CD4-positive, alpha-beta T cell treated with Interleukin-6 at 100 ng/mL for 8 hours (primary cell): Measurements from ENCODE around the gene MYO9B.

Experiments used
- DNase-seq: peaks from one replicate; pipeline ENCODE4 v3.0.0-alpha.2; 2020; ENCODE audit warnings: mixed read lengths, low spot score

The MYO9B gene

DNA sequence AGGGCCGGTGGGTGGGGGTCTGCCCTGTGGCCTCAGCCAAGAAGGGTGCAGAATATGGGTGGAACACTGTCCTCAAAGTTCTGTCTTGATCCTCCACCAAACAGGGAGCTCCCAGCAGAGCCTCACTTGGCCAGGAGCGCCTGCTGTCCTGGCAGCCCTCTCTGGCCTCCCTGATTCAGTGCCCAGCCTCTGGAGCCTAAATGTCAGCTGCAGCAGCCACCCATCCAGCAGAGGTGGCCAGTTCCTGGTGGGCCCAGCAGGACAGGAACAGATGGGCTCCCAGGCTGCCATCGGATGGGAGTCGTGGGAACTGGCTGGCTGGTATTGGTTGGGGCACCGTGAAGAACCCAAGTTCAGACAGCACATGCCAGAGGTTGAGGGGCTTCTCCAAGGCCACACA, 137.8 kb downstream of the MYO9B start:
- DNase-seq, result no peak

DNA sequence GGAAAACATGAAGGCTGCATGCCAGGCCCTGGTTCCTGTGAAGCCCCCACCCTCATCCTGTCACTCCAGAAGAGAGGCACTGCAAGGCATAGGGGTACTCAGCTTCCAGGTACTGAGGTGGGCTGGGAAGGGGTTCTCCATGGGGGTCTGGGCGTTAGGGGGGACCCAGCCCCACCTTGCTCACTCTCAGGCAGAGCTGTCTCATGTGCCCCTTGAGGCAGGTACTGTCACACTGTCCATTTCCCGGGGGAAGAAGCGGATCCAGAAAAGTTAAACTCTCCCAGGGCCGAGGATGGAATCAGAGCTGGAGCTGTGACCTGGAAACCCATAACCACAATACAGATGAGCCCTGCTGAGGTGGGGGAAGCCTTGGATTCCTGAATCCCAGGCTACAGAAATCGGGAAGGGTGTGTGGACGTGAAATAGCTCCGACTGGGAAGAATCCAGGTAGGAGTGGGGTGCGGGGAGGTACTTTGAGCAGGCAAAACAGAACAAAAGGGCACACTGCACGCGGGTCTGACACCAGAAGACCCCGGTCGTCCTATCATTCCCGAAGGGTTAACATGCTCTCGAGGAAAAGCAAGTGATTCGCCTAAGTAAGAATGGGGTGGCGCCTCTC, 139.0 kb downstream of the MYO9B start:
- DNase-seq, result no peak

DNA sequence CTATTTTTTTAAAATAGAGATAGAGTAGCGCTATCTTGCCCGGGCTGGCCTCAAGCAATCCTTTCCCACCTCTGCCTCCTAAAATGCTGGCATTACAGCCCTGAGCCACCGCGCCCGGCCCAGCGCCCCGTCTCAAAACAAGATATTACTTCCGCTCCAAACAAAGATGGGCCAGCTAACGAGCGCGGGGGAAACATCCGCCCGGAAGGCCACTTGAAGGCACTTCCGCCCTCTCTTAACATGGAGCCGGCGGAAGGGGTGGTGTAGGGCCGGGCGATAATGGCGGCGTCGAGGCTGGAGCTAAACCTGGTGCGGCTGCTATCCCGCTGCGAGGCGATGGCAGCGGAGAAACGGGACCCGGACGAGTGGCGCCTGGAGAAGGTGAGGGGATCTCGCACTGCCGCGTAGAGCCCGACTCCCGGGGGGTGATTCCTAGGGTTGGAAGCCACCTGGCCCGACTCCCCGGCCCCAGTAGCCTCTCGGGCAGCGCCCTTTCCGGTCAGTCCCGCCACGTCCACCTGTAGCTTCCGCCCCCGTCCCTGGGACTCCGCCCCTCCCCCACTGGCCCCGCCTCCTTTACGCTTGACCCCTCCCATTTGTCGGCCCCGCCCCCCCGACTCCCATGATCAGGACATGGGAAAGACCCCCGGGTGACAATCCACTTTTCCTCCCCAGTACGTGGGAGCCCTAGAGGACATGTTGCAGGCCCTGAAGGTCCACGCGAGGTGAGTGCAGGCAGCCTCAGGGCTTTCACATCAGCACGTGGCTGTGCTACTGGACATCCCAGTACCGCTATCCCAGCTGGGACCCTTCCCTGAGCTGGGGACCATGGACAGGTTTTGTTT, 139.8 kb downstream of the MYO9B start, which contains the start of gene USE1:
Gene USE1 (plus strand): TSS at position 231 of the 845 bp plus-strand sequence. CDS start 49 bp downstream, at position 280.
- DNase-seq, result peak; percentile 88

DNA sequence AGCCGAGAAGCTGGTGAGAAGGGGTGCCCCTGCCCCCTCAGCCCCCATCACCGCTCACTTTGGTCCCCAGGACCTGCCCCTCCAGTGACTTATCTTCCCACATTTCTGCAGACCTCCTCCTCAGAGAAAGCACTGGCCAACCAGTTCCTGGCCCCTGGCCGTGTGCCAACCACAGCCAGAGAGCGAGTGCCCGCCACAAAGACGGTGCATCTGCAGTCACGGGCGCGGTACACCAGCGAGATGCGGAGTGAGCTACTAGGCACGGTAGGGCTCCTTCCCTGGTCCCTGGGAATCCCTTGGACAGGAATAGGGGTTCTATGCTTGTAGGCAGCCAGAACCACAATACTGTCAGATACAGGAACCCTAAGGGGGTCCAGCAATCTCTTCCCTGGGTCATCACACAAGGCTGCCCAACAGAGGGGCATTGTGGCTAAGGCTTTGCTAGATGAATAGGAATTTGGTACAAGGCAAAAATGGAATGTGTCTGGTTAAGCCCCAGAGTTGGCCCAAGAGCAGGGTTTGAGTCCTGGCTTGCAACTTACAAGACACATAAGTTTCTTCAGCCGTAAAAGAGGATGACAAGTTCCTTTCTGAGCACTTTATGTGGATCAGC, 140.6 kb downstream of the MYO9B start:
- DNase-seq, result no peak

DNA sequence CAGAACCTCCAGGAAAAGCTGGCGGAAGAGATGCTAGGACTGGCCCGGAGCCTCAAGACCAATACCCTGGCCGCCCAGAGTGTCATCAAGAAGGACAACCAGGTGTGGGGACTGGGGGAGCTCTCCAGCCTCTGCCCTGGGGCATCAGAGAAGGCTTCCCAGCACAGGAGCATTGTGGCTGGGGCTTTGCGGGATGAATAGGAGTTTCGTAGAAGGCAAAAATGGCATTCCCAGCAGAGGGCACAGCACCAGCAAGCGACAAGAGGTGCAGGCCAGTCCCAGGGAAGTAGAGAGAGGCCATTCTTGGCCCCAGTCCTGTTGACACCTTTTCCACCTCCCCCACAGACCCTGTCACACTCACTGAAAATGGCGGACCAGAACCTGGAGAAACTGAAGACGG, 143.7 kb downstream of the MYO9B start:
- DNase-seq, result no peak

DNA sequence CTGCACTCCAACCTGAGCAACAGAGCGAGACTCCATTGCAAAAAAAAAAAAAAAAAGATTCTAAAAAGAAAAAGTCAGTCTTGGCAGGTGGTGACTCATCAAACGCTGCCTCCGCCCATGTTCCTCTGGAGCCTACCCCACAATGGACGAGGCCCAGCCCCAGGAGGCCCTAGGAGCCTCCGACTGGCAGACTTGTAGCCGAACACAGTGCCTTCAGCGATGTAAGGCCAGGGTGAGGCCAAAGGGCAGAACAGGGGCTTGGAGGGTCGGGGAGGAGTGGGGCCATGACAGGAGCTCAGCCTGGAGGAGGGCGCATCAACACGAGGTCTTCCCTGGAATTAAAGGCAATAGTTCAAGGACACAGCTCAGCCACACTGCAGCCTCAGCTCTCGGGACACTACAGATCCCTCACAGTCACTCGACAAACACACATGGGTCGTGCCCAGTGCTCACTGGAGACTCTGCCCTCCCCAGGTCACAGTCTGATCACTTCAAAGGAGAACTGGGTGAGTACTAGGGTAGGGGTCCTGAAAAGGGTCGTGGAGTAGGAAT, 144.7 kb downstream of the MYO9B start:
- DNase-seq, result no peak

DNA sequence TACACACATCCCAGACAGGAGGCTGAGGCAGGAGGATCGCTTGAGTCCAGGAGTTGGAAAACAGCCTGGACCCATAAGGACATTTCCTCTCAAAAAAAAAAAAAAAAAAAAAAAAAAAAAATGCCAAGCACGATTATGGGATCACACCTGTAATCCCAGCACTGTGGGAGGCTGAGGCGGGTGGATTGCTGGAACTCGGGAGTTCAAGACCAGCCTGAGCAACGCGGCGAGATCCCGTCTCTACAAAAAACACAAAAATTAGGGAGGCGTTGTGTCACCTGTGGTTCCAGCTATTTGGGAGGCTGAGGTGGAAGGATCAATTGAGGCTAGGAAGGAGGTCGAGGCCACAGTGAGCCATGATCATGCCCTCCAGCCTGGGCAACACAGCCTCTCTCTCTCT, 149.5 kb downstream of the MYO9B start:
- DNase-seq, result no peak

DNA sequence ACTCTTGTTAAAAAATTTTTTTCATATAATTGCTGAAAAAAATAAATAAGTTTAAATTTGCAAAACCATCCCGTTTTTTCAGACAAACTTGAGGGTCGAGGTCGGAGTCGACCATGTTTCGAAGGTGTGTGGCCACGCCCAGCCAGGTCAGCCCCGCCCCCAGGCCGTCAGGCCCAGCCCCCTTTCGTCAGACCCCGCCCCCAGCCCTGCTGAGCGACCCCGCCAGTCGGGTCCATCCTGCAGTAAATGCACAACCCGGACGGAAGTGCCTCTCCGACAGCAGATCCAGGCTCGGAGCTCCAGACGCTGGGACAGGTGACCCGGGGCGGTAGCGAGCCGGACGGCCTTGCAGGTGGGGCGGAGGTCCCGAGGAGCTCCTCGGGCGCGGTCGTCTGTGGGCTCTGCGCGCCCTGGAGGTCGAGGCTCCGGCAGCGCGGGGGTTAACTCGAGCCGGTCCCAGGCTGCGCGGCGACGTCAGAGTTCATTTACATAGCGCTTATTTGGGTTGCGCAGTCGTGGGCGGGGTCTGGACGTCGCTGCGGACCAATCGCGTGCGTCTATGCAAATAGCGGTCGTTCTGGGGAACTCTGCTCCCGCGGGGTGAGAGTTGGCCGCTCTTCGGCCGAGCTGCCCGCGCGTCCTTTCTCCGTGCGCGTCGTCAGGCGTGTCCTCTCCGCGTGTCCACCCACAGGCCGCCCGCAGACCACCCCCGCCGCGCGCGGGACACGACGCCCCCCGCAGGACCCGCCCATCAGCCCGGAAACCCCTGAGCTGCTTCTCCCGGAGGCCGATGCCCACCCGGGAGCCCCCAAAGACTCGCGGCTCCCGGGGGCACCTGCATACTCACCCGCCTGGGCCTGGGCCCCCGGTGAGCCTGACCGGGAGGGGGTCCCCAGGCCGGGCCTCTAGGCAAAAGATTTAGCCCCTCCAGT, 150.7 kb downstream of the MYO9B start, which contains the start of gene OCEL1:
Gene OCEL1 (plus strand): TSS at position 225 of the 932 bp plus-strand sequence. CDS start 22 bp downstream, at position 247.
- peak; percentile 95 for DNase-seq

DNA sequence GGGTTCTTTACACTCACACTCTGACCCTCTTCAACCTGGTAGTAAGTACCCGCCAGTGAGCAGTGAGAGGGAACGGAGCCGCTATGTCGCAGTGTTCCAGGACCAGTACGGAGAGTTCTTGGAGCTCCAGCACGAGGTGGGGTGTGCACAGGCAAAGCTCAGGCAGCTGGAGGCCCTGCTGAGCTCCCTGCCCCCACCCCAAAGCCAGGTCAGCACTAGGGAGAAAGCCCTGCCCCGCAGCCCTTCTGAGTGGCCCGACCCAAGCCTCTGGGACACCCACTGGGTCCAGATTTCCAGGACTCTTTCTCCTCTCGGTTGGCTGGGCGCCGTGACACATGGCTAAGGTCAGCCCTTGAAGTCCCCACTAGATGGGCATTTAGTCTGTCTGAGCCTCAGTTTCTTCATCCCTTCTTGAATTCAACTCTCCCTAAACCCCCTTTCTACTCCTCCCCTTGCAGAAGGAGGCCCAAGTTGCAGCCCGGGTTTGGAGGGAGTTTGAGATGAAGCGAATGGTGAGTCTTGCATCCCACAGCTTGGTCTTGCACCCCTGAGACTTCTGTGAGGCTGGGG, 152.3 kb downstream of the MYO9B start:
- DNase-seq, result no peak

DNA sequence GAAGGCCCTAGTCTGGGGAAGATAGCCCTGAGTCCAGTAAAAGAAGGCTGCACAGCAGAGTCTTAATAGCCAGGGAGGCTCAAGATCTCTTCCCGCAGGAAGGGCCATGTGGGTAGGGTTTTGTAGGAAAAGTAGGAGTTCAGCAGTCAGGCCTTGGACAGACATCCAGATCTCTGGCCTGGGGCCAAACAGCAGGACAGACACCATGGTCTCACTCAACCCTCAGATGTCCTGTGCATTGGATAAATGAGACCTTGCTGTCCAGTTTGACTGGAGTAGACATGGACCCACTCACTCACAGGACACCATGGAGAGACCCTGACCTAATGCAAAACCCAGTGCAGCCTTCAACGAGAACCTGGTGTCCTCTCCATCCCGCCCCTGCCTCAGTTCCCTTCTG, 154.3 kb downstream of the MYO9B start:
- DNase-seq, result no peak

DNA sequence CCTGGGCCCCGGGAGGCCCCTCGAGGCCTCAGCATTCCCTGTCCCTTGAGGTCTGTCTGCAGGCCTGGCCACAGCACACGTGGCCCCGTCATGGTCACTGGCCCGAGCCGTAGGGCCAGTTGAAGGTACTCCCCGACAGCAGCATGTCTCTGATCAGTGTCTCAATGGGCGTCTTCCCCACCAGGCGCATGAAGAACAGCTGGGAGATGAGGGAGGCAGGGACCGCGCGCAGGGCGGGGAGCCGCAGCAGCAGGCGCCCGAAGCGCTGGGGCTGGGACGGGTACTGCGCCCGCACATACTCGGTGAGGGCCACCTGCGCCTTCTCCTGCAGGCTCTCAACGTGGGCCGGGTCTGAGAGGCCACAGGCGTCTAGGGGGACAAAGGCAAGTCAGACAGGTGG, 156.7 kb downstream of the MYO9B start:
- no peak for DNase-seq

DNA sequence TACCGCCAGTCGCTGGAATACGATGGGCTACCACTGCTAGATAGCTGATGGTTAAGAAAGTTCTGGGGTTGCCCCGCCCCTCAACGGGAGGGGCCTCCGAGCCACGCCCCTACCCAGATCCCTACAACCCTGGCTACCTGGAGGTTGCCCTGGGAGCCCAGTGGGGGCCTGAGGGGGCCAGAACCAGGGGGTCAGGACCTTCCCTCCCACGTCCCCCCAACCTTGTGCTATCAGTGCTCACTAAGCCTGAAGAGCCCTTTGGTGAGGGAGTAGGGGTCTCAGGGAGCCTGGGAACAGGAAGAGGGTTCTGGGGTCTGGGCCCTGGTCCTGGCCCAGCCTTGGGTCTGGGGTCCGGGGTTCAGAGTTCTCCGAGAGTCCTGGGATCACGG, 159.3 kb downstream of the MYO9B start:
- peak; percentile 59 for DNase-seq

DNA sequence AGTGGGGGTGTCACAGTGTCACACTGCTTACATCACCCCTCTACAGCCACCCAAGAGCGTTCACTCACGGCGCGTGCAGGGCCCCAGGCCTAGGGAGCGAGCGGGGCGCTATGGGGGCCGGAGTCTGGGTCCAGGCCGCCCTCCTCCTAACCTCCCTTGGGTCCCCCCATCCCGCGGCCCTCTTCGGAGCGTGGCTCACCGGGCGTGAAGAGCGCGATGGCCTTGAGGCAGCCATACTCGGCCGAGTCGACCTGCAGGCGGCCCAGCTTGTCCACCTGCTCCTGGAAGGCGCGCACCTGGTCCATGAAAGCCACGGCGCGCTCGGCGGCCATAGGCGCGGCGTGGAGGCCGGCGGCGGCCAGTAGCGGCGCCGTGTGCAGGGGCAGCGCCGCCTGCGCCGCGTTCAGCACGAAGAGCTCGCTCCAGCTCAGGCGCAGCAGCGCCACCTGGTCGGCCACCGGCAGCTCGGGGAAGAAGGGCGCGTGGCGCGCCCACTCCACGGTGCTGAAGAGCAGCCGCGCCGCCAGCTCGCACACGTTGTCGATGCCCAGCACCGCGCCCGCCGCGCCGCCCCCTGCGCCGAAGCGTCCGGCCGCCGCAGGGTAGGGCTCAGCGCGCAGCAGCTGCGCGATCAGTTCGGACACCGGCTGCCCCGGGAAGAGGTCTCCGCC, 159.9 kb downstream of the MYO9B start:
- peak; percentile 75 for DNase-seq

DNA sequence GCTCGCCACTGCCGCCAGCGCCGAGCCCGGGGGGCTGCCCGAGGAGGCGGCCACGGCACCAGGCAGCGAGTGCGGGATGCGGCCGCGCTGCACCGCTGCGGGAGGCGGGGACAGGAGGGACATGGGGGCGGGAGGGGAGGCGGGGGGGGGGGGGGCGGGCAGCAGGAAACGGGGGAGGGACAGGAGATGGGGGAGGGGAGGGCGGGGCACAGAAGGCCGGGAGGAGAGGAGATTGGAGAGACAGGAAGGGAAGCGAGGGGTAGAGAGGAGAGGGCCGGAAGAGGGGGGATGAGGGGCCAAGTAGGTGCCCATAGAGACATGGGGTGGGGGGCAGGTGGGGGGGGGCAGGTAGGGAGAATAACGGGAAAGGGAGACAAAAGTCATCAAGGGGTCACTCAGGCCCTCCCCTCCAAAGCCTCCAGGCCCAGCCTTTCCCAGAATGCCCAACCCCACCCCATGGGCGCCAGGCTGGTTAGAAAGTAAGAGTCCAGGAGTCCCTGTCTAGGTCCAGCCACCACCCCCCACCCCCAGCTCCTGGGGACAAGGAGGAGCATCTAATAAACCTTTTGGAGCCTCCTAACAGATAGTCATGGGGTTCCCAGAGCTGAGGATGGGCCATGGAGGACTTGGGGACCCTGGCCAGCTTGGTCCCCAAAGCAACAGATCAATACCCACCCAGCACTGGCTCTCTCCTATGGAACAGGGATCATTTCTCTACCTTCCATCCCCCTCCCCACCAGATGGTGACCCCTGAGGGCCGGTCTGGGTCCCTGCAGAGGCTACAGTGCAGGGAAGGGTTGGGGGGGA, 160.6 kb downstream of the MYO9B start:
- DNase-seq, result peak; percentile 27

DNA sequence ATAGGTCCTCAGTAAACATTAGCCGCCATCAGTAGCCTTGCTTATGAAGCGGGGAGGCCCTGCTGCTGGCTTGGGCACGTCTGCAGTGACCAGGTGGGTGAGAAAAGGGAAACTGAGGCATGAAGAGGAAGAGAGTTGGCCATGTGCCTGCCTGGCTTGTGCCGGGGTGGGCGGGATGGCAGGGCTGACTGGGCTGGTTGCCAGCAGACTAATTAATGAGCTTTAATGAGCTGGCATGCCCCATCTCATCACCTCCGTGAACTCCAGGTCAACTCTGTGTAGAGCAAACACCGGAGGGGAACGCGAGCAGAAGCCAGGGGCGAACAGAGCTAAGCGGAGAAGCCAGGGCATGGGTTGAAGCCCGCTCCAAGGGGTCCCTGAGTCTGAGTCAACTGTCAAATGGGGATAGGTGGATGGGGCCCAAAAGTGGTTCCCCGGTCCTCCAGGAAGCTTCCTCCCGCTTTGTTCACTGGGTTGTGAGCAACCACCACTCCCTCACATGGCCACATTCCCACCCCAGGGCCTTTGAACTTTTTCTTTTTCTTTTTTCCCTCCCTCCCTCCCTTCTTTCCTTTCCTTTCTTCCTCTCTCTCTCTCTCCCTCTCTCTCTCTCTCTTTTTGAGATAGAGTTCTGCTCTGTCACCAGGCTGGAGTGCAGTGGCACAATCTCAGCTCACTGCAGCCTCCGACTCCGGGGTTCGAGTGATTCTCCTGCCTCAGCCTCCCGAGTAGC, 161.4 kb downstream of the MYO9B start:
- no peak for DNase-seq

DNA sequence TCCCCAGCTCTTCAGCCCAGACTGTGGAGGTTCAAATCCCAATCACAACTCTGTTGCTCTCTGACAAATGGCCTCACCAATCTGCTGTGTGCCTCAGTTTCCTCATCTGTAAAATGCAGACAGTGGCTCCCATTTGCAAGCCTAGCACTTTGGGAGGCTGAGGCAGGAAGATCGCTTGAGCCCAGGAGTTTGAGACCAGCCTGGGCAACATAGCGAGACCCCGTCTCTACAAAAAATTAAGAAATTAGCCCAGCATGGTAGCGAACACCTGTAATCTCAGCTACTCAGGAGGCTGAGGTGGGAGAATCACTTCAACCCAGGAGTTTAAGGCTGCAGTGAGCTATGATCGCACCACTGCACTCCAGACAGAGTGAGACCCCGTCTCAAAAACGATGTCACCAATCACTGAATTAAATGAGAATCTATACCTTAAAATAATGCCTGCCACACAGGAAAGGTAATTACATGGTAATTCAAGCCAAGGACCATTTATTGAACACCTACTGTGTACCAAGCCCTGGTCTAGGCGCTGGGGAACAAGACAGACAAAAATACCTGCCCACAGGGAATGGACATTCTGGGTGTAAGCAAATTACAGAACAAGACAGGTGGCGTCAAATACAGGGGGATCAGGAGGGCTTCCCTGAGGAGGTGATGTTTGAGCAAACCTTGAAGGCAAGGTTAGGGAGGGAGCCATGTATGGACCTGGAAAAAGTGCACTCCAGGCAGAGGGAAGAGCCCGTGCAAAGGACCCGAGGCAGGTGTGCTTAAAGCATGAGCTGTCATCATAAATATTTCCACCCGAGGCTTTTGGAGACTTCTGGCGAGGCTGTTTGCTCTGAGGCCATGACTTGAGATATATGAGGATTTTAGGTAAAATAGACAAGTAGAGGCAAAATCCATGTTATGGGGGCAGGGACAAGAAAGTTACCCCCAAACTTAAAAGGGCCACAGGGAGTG, 162.4 kb downstream of the MYO9B start:
- no peak for DNase-seq

DNA sequence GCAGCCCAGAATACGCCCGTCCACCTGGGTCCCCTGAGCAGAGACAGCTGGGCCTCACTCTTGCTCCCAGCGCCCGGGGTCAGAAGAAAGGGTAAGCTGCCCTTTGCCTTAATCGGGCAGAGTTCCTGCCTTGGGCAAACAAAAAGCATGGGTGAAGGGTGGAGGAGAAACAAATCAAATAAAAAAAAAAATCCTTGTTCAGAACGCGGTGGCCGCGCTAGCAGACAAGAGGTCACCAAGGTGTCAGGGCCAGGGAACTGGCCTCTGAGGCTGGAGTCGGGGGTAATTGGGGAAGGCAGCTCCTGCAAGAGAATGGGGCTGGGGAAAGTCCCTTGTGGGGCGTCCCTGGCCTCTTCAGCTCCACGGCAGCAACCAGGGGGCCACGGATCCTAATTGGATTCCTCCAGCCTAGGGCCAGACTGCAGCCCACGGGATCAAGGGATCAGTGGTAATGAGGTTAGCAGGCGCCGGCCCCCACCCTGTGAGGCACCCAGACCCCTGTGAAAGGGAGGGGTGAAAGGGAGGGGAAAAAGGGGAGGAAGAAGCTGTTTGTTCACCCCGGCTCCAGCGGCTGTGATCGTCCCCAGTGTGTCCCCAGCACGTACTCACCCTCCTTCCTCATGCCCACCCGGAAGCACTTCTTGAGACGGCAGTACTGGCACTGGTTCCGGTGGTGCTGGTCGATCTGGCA, 164.6 kb downstream of the MYO9B start:
- no peak for DNase-seq
